ENCODE results near the gene MEI4.

- TF ChIP-seq CTCF (IDR thresholded peaks at IDR 0.05) (no peak), POLR2A (IDR thresholded peaks at IDR 0.05) (no peak)
Observed at GRCh38 chr6:77813090-77813489, 160.3 kb downstream of the MEI4 start.

All from thyroid gland (tissue), 4 donors.